ENCODE data around the gene SMAD5.

SMAD5 gene

DNA sequence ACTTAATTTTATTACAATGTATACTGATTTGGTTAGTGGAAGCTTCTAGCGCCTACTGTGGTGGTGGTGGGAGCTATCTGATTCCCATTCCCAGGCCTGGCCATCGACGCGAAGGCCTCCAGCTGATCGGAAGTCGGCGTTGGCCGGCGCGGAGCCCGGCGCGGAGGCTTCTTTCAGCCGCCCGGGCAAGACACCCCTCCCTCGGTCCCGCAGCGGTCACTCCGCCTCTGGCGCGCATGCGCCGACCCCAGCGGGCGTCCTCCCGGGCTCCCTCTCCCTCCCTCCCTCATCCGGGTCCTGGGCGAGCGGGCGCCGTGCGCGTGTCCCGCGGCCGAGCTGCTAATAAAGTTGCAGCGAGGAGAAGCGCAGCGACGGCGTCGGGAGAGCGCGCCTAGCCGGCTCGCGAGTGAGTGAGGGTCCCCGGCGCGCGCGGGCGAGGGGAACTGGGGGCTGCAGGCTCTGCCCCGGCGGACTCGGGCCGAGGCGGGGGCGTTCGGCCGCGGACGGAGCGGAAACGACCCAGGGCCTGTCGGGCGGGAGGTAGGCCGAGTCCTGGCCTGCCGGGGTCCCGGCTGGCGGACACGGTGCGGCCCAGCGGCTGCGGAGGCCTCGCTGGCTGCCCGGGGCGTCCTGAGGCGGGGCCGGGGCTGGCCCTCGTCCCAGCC is at the start of gene SMAD5 (continued):
- TF ChIP-seq, protein P1, sequence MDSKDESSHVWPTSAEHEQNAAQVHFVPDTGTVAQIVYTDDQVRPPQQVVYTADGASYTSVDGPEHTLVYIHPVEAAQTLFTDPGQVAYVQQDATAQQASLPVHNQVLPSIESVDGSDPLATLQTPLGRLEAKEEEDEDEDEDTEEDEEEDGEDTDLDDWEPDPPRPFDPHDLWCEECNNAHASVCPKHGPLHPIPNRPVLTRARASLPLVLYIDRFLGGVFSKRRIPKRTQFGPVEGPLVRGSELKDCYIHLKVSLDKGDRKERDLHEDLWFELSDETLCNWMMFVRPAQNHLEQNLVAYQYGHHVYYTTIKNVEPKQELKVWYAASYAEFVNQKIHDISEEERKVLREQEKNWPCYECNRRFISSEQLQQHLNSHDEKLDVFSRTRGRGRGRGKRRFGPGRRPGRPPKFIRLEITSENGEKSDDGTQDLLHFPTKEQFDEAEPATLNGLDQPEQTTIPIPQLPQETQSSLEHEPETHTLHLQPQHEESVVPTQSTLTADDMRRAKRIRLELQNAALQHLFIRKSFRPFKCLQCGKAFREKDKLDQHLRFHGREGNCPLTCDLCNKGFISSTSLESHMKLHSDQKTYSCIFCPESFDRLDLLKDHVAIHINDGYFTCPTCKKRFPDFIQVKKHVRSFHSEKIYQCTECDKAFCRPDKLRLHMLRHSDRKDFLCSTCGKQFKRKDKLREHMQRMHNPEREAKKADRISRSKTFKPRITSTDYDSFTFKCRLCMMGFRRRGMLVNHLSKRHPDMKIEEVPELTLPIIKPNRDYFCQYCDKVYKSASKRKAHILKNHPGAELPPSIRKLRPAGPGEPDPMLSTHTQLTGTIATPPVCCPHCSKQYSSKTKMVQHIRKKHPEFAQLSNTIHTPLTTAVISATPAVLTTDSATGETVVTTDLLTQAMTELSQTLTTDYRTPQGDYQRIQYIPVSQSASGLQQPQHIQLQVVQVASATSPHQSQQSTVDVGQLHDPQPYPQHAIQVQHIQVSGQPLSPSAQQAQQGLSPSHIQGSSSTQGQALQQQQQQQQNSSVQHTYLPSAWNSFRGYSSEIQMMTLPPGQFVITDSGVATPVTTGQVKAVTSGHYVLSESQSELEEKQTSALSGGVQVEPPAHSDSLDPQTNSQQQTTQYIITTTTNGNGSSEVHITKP (tag by site-specific recombination; IDR thresholded peaks at IDR 0.05), result peak; percentile 67
- TF ChIP-seq ZSCAN23 (tag by site-specific recombination; IDR thresholded peaks at IDR 0.05), result no peak
- TF ChIP-seq, protein P2, sequence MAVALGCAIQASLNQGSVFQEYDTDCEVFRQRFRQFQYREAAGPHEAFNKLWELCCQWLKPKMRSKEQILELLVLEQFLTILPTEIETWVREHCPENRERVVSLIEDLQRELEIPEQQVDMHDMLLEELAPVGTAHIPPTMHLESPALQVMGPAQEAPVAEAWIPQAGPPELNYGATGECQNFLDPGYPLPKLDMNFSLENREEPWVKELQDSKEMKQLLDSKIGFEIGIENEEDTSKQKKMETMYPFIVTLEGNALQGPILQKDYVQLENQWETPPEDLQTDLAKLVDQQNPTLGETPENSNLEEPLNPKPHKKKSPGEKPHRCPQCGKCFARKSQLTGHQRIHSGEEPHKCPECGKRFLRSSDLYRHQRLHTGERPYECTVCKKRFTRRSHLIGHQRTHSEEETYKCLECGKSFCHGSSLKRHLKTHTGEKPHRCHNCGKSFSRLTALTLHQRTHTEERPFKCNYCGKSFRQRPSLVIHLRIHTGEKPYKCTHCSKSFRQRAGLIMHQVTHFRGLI (tag by site-specific recombination; IDR thresholded peaks at IDR 0.05), result no peak
- no peak for TF ChIP-seq WT1 (tag by site-specific recombination; IDR thresholded peaks at IDR 0.05)
- TF ChIP-seq ZNF19 (tag by site-specific recombination; IDR thresholded peaks at IDR 0.05; ENCODE audit: low read depth), result no peak
- TF ChIP-seq, protein P3, sequence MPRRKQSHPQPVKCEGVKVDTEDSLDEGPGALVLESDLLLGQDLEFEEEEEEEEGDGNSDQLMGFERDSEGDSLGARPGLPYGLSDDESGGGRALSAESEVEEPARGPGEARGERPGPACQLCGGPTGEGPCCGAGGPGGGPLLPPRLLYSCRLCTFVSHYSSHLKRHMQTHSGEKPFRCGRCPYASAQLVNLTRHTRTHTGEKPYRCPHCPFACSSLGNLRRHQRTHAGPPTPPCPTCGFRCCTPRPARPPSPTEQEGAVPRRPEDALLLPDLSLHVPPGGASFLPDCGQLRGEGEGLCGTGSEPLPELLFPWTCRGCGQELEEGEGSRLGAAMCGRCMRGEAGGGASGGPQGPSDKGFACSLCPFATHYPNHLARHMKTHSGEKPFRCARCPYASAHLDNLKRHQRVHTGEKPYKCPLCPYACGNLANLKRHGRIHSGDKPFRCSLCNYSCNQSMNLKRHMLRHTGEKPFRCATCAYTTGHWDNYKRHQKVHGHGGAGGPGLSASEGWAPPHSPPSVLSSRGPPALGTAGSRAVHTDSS (tag by site-specific recombination; IDR thresholded peaks at IDR 0.05), result 0 out of 2 replicates have a peak, but pooled peaks have one; percentile 35
- TF ChIP-seq ZNF654 (tag by site-specific recombination; IDR thresholded peaks at IDR 0.05; ENCODE audit: low read depth), result no peak
- TF ChIP-seq ZNF221 (tag by site-specific recombination; IDR thresholded peaks at IDR 0.05; ENCODE audit: borderline replicate concordance), result no peak
- TF ChIP-seq, protein P4, sequence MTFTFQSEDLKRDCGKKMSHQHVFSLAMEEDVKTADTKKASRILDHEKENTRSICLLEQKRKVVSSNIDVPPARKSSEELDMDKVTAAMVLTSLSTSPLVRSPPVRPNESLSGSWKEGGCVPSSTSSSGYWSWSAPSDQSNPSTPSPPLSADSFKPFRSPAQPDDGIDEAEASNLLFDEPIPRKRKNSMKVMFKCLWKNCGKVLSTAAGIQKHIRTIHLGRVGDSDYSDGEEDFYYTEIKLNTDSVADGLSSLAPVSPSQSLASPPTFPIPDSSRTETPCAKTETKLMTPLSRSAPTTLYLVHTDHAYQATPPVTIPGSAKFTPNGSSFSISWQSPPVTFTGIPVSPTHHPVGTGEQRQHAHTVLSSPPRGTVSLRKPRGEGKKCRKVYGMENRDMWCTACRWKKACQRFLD (tag by site-specific recombination; IDR thresholded peaks at IDR 0.05), result no peak
- no peak for TF ChIP-seq ZNF623 (tag by site-specific recombination; IDR thresholded peaks at IDR 0.05)
- TF ChIP-seq SCRT2 (tag by site-specific recombination; IDR thresholded peaks at IDR 0.05), result no peak
- TF ChIP-seq, protein P5, sequence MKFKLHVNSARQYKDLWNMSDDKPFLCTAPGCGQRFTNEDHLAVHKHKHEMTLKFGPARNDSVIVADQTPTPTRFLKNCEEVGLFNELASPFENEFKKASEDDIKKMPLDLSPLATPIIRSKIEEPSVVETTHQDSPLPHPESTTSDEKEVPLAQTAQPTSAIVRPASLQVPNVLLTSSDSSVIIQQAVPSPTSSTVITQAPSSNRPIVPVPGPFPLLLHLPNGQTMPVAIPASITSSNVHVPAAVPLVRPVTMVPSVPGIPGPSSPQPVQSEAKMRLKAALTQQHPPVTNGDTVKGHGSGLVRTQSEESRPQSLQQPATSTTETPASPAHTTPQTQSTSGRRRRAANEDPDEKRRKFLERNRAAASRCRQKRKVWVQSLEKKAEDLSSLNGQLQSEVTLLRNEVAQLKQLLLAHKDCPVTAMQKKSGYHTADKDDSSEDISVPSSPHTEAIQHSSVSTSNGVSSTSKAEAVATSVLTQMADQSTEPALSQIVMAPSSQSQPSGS (tag by site-specific recombination; IDR thresholded peaks at IDR 0.05; ENCODE audit: low read depth), result no peak
- peak; percentile 53; the same call in 1 of the 2 replicates for TF ChIP-seq ZEB2 (tag by site-specific recombination; IDR thresholded peaks at IDR 0.05)
- TF ChIP-seq ZXDB (tag by site-specific recombination; IDR thresholded peaks at IDR 0.05), result peak; percentile 87
- peak; percentile 74; the same call in 1 of the 2 replicates for TF ChIP-seq ZNF391 (tag by site-specific recombination; IDR thresholded peaks at IDR 0.05; ENCODE audit: borderline replicate concordance, low read depth)
- TF ChIP-seq, protein P6, sequence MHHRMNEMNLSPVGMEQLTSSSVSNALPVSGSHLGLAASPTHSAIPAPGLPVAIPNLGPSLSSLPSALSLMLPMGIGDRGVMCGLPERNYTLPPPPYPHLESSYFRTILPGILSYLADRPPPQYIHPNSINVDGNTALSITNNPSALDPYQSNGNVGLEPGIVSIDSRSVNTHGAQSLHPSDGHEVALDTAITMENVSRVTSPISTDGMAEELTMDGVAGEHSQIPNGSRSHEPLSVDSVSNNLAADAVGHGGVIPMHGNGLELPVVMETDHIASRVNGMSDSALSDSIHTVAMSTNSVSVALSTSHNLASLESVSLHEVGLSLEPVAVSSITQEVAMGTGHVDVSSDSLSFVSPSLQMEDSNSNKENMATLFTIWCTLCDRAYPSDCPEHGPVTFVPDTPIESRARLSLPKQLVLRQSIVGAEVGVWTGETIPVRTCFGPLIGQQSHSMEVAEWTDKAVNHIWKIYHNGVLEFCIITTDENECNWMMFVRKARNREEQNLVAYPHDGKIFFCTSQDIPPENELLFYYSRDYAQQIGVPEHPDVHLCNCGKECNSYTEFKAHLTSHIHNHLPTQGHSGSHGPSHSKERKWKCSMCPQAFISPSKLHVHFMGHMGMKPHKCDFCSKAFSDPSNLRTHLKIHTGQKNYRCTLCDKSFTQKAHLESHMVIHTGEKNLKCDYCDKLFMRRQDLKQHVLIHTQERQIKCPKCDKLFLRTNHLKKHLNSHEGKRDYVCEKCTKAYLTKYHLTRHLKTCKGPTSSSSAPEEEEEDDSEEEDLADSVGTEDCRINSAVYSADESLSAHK (tag by site-specific recombination; IDR thresholded peaks at IDR 0.05), result no peak
- peak; percentile 69 for TF ChIP-seq ZBTB17 (tag by site-specific recombination; IDR thresholded peaks at IDR 0.05)
- no peak for TF ChIP-seq REPIN1 (tag by site-specific recombination; IDR thresholded peaks at IDR 0.05; ENCODE audit: low read depth)
- peak; percentile 41; the same call in 1 of the 2 replicates for TF ChIP-seq KLF9 (tag by site-specific recombination; IDR thresholded peaks at IDR 0.05; ENCODE audit: low read depth)
- TF ChIP-seq KLF16 (tag by site-specific recombination; IDR thresholded peaks at IDR 0.05), result peak; percentile 77
- TF ChIP-seq MEIS1 (CRISPR knock-in tag; IDR thresholded peaks at IDR 0.05; ENCODE audit: borderline replicate concordance), result 0 out of 2 replicates have a peak, but pooled peaks have one; percentile 26
- TF ChIP-seq ZNF366 (tag by site-specific recombination; conservative IDR thresholded peaks at IDR 0.05), result peak; percentile 75
- no peak for TF ChIP-seq ZNF785 (tag by site-specific recombination; IDR thresholded peaks at IDR 0.05)
- TF ChIP-seq ZNF549 (tag by site-specific recombination; IDR thresholded peaks at IDR 0.05), result peak; percentile 49
- no peak for TF ChIP-seq ZNF132 (tag by site-specific recombination; IDR thresholded peaks at IDR 0.05; ENCODE audit: borderline replicate concordance)
- TF ChIP-seq ZBTB8A (tag by site-specific recombination; IDR thresholded peaks at IDR 0.05), result peak; percentile 91

Data from HEK293 (cell line).